PFSK-1 (cell line): ENCODE results near the gene CYP2W1.

ENCODE experiments used
- POLR2AphosphoS5 ChIP-seq: IDR thresholded peaks from 2 replicates; pipeline ENCODE4 v1.6.1; 2012; ENCODE audit warnings: low read depth, mild to moderate bottlenecking, control low read depth, low read length, moderate library complexity
- TF ChIP-seq, protein P1 (sequence below), 2 experiments: IDR thresholded peaks; 2 replicates each; pipeline versions ENCODE4 v1.6.1 to v1.8.0; 2011 to 2012; ENCODE audit warnings: low read depth in 2 of 2, low read length in 2 of 2, control low read depth in 1 of 2, inconsistent platforms in 1 of 2, mild to moderate bottlenecking in 1 of 2, moderate library complexity in 1 of 2; ENCODE audit not compliant: insufficient read depth in 1 of 2

DNA sequence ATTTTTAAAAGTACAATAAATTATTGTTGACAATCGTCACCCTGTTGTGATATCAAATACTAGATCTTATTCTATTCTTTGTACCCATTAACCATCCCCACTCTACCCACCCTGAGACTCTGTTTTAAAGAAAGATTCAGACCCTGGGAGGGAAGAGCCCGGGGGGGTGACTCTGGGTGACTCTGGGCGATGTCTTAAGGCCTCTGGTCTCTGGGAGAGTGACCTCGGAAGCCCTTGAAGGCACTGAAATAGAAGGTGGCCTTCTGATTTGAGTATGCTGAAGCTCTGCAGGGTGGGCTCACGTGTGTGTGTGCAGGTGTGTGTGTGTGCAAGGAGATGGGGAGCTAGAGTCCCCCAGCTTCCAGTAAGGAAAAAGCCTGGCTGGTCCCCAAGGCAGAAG, 38.2 kb upstream of the CYP2W1 start:
- no peak for TF ChIP-seq POLR2AphosphoS5
- TF ChIP-seq, protein P1, sequence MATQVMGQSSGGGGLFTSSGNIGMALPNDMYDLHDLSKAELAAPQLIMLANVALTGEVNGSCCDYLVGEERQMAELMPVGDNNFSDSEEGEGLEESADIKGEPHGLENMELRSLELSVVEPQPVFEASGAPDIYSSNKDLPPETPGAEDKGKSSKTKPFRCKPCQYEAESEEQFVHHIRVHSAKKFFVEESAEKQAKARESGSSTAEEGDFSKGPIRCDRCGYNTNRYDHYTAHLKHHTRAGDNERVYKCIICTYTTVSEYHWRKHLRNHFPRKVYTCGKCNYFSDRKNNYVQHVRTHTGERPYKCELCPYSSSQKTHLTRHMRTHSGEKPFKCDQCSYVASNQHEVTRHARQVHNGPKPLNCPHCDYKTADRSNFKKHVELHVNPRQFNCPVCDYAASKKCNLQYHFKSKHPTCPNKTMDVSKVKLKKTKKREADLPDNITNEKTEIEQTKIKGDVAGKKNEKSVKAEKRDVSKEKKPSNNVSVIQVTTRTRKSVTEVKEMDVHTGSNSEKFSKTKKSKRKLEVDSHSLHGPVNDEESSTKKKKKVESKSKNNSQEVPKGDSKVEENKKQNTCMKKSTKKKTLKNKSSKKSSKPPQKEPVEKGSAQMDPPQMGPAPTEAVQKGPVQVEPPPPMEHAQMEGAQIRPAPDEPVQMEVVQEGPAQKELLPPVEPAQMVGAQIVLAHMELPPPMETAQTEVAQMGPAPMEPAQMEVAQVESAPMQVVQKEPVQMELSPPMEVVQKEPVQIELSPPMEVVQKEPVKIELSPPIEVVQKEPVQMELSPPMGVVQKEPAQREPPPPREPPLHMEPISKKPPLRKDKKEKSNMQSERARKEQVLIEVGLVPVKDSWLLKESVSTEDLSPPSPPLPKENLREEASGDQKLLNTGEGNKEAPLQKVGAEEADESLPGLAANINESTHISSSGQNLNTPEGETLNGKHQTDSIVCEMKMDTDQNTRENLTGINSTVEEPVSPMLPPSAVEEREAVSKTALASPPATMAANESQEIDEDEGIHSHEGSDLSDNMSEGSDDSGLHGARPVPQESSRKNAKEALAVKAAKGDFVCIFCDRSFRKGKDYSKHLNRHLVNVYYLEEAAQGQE (IDR thresholded peaks at IDR 0.05; ENCODE audit: insufficient read depth in 1 of 2, low read depth in 2 of 2, low read length in 2 of 2) = no peak
